Astrocyte (in vitro differentiated cells and primary cell): ENCODE results near the gene ALG2. TPM values are rescaled to one million over a fixed set of nuclear protein-coding genes. Genes with fewer than 3 reads are reported as not detected.
A peak's percentile ranks its signal among the peaks of the same experiment; 100 is the strongest.

Experiments used
- DNase-seq: peaks from one replicate; pipeline ENCODE4 v3.0.0-alpha.2; 2010; ENCODE audit warnings: low read depth
- FAIRE-seq: peaks from 2 replicates; lab custom pipeline; 2011; peaks lifted over from hg19 to GRCh38; lab: Jason Lieb, UNC
- H2AFZ ChIP-seq: 2 replicates; pipeline ENCODE4 v1.6.0; 2012; ENCODE audit warnings: low read depth, low read length, inconsistent platforms
- H3K27ac ChIP-seq: 2 replicates; pipeline ENCODE4 v1.5.1; 2011; ENCODE audit warnings: low read depth, low read length, inconsistent platforms
- H3K27me3 ChIP-seq: 2 replicates; pipeline ENCODE4 v1.6.0; 2011; ENCODE audit warnings: low read length, inconsistent platforms; ENCODE audit not compliant: insufficient read depth
- H3K36me3 ChIP-seq: 2 replicates; pipeline ENCODE4 v1.5.1; 2011; ENCODE audit warnings: low read length, inconsistent platforms; ENCODE audit not compliant: insufficient read depth
- H3K4me1 ChIP-seq: 2 replicates; pipeline ENCODE4 v1.5.1; 2011; ENCODE audit warnings: low read length, inconsistent platforms; ENCODE audit not compliant: insufficient read depth
- H3K4me2 ChIP-seq: 2 replicates; pipeline ENCODE4 v1.6.0; 2012; ENCODE audit warnings: low read length, inconsistent platforms
- H3K4me3 ChIP-seq: 2 replicates; pipeline ENCODE4 v1.5.1; 2011; ENCODE audit warnings: low read depth, mild to moderate bottlenecking, low read length, inconsistent platforms; ENCODE audit not compliant: insufficient read depth
- H3K79me2 ChIP-seq: 2 replicates; pipeline ENCODE4 v1.6.0; 2012; ENCODE audit warnings: mild to moderate bottlenecking, low read length, inconsistent platforms; ENCODE audit not compliant: insufficient read depth
- H3K9ac ChIP-seq: 2 replicates; pipeline ENCODE4 v1.6.0; 2012; ENCODE audit warnings: mild to moderate bottlenecking, low read length, inconsistent platforms
- H3K9me3 ChIP-seq: 2 replicates; pipeline ENCODE4 v1.5.1; 2012; ENCODE audit warnings: low read depth, mild to moderate bottlenecking, low read length, inconsistent platforms; ENCODE audit not compliant: insufficient read depth
- H4K20me1 ChIP-seq: 2 replicates; pipeline ENCODE4 v1.6.0; 2012; ENCODE audit warnings: low read length, inconsistent platforms; ENCODE audit not compliant: insufficient read depth
- H3K27ac Mint-ChIP-seq: one replicate; pipeline ENCODE4 v1.8.0; 2021; ENCODE audit warnings: mild to moderate bottlenecking, mixed read lengths; ENCODE audit not compliant: unreplicated experiment
- H3K27me3 Mint-ChIP-seq: one replicate; pipeline ENCODE4 v1.8.0; 2021; ENCODE audit warnings: low read depth, mixed read lengths; ENCODE audit not compliant: unreplicated experiment
- H3K36me3 Mint-ChIP-seq: one replicate; pipeline ENCODE4 v1.8.0; 2021; ENCODE audit warnings: low read depth, mixed read lengths; ENCODE audit not compliant: unreplicated experiment
- H3K4me1 Mint-ChIP-seq: one replicate; pipeline ENCODE4 v1.8.0; 2021; ENCODE audit warnings: low read depth, mixed read lengths; ENCODE audit not compliant: unreplicated experiment
- H3K4me3 Mint-ChIP-seq: one replicate; pipeline ENCODE4 v1.8.0; 2021; ENCODE audit warnings: mild to moderate bottlenecking, moderate library complexity, mixed read lengths; ENCODE audit not compliant: unreplicated experiment
- H3K9me3 Mint-ChIP-seq: one replicate; pipeline ENCODE4 v1.8.0; 2021; ENCODE audit warnings: mild to moderate bottlenecking, mixed read lengths; ENCODE audit not compliant: unreplicated experiment
- EZH2 ChIP-seq: IDR thresholded peaks from 2 replicates; pipeline ENCODE4 v1.6.1; 2012; ENCODE audit warnings: mild to moderate bottlenecking, low read length, inconsistent platforms; ENCODE audit not compliant: insufficient read depth
- total RNA-seq: library from RNA; stranded (reverse); gene quantifications from 2 replicates; pipeline ENCODE4 v1.2.1, GENCODE V29; 2021
- TF ChIP-seq, protein P1 (sequence below): IDR thresholded peaks from 2 replicates; pipeline ENCODE4 v1.5.1; 2011; ENCODE audit warnings: low read depth, mild to moderate bottlenecking, inconsistent platforms, low read length, moderate library complexity; ENCODE audit not compliant: insufficient read depth

ALG2 gene
- total RNA-seq, 1 donor from 2014 or later: 33.3 TPM

DNA sequence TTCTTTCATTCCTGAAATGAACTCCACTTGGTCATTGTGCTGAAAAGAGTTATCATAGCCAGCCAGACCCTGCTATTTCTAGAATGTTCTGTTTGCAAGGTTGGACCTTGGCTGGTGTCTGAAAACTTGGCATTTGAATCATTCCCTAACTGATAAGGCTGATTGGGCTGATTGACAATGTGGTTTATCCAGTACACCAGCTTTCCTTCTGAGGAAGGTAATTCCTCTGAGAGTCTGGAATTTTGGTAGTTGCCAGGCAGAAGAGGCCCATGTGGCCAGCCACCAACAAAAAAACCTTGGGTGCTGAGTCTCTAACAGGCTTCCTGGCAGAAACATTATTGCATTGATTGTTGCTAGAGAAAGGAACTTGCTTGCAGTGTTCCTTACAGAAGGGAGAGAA is 15.6 kb upstream of the ALG2 start:
- H3K4me1 Mint-ChIP-seq: peaks cover 33% of the 10 kb centered on the region
- H3K9me3 ChIP-seq: no peaks in the 10 kb centered on the region

DNA sequence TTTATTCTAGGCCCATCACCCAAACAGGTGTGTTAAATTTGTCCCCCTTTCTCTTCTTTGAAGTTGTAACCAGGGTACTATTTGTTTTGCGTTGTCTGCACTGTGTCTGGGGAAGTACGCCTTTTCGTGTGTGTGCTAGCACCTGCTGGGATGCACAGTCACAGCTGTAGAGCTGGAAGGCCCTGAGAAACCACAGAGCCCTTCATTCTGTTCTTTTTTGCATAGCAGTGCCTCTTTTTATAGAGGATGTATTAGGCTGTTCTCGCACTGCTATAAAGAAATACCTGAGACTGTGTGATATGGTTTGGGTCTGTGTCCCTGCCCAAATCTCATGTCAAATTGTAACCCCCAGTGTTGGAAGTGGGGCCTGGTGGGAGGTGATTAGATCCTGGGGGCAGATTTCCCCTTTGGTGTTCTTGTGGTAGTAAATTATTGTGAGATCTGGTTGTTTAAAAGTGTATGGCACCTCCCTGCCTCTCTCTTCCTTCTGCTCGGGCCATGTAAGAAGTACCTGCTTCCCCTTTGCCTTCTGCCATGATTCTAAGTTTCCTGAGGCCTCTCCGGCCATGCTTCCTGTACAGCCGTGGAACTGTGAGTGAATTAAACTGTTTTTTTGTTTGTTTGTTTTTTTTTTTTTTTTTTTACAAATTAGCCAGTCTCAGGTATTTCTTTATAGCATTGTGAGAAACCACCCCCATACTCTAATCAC is 14.3 kb upstream of the ALG2 start:
- Histone ChIP-seq H3K4me2 (no peak overlapping the region), H3K4me3 (no peak overlapping the region), H3K9me3 (no peaks in the 10 kb centered on the region), H3K27ac (no peak overlapping the region), H3K9ac (no peak overlapping the region), H3K79me2 (no peaks in the 10 kb centered on the region), H2AFZ (no peak overlapping the region), H3K36me3 (peaks cover 18% of the 10 kb centered on the region), H3K27me3 (no peaks in the 10 kb centered on the region), H3K4me1 (peaks cover 12% of the 10 kb centered on the region), H4K20me1 (peaks cover 25% of the 10 kb centered on the region)
- Mint-ChIP-seq H3K36me3 (peaks cover 12% of the 10 kb centered on the region), H3K27me3 (no peaks in the 10 kb centered on the region), H3K4me3 (no peak overlapping the region), H3K4me1 (peaks cover 33% of the 10 kb centered on the region), H3K27ac (no peak overlapping the region), H3K9me3 (no peaks in the 10 kb centered on the region)
- FAIRE-seq (no peak), DNase-seq (no peak)
- no peak for TF ChIP-seq EZH2
- TF ChIP-seq, protein P1, sequence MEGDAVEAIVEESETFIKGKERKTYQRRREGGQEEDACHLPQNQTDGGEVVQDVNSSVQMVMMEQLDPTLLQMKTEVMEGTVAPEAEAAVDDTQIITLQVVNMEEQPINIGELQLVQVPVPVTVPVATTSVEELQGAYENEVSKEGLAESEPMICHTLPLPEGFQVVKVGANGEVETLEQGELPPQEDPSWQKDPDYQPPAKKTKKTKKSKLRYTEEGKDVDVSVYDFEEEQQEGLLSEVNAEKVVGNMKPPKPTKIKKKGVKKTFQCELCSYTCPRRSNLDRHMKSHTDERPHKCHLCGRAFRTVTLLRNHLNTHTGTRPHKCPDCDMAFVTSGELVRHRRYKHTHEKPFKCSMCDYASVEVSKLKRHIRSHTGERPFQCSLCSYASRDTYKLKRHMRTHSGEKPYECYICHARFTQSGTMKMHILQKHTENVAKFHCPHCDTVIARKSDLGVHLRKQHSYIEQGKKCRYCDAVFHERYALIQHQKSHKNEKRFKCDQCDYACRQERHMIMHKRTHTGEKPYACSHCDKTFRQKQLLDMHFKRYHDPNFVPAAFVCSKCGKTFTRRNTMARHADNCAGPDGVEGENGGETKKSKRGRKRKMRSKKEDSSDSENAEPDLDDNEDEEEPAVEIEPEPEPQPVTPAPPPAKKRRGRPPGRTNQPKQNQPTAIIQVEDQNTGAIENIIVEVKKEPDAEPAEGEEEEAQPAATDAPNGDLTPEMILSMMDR: no peak

More for the DNA sequence above, 15.6 kb upstream of the ALG2 start:
- Histone ChIP-seq H2AFZ (no peak overlapping the region), H4K20me1 (peaks cover 13% of the 10 kb centered on the region), H3K4me1 (peaks cover 12% of the 10 kb centered on the region), H3K27ac (no peak overlapping the region), H3K4me2 (no peak overlapping the region), H3K4me3 (no peak overlapping the region), H3K36me3 (peaks cover 8% of the 10 kb centered on the region), H3K27me3 (no peaks in the 10 kb centered on the region), H3K9ac (no peak overlapping the region), H3K79me2 (no peaks in the 10 kb centered on the region)
- no peak overlapping the region for H3K27ac Mint-ChIP-seq
- peaks cover 12% of the 10 kb centered on the region for H3K36me3 Mint-ChIP-seq
- TF ChIP-seq, protein P1: no peak
- TF ChIP-seq EZH2: no peak
- FAIRE-seq (no peak), DNase-seq (peak; percentile 21)
- H3K27me3 Mint-ChIP-seq: no peaks in the 10 kb centered on the region
- H3K4me3 Mint-ChIP-seq: no peak overlapping the region
- no peaks in the 10 kb centered on the region for H3K9me3 Mint-ChIP-seq

DNA sequence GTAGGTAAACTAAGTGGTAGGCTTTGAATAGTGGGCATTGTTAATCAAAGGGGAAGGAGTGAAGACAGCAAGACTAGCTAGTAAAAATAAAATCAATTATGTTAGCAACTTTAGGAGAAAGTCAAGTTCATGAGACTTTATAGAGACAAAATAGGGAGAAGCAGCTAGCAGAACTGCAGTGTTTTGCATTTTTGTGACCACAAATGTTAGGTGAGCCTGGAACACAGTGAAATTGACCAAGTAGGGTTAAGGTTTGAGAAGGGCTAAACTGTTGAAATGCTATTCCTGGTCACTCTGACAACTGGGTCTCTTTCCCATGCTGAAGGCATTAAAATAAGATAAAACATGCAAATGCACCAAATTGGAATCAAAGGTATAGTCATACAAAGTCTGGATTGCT is 13.3 kb upstream of the ALG2 start:
- Histone ChIP-seq H4K20me1 (peaks cover 35% of the 10 kb centered on the region), H3K9ac (no peak overlapping the region), H3K36me3 (peaks cover 28% of the 10 kb centered on the region), H3K4me3 (no peak overlapping the region), H3K4me2 (no peak overlapping the region), H3K27ac (no peak overlapping the region), H3K4me1 (peaks cover 12% of the 10 kb centered on the region), H2AFZ (no peak overlapping the region), H3K79me2 (no peaks in the 10 kb centered on the region), H3K27me3 (no peaks in the 10 kb centered on the region), H3K9me3 (no peaks in the 10 kb centered on the region)
- Mint-ChIP-seq H3K36me3 (peaks cover 16% of the 10 kb centered on the region), H3K4me3 (no peak overlapping the region), H3K4me1 (peaks cover 27% of the 10 kb centered on the region), H3K9me3 (no peaks in the 10 kb centered on the region), H3K27me3 (no peaks in the 10 kb centered on the region), H3K27ac (no peak overlapping the region)
- no peak for TF ChIP-seq EZH2
- DNase-seq: no peak
- FAIRE-seq: no peak
